NCI-H510A treated with DMSO at 0.1 percent for 48 hours (cell line): ENCODE data around the gene CDX1.

Source experiments
- DNase-seq: peaks from one replicate; lab custom pipeline; 2025; lab: John Stamatoyannopoulos, UW

The CDX1 gene

DNA sequence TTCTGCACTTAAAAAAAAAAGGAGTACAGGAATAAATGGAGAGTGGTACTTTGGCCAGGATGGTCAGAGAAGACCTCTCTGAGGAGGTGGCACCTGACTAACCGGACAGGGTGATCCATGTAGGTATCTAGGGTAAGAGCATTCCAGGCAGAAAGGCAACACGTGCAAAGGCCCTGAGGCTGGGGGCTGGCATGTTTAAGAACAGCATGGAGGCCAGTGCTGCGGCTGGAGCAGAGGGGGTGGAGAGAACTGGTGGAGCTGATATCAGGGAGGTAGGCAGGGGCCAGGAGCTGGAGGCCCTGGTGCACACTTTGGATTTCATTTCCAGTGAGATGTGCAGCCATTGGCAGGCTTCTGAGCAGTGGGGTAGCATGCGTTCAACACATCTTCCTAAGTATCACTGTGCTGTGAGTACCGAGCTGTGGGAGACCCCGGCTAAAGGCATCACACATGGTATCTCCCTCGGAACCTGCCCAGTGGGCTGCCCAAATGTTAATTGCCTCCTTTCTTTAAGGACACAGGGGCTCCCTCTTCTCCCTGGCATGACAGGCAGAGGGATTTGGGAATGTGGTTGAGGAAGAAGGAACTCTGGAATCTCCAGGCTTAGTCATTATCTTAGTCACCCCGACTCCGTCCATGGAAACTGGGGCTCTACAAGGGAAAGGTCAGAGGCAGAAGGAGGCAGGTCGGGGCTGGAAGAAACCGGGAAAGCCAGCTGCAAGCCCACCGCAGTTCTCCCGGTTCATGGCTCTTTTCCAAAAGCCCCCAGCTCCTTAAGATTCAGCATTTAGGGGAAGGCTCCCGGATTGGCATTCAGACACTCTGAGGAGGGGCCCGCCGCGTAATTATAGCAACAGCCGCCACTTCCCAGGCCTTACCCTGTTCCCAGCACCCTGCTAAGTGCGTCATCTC is 41.9 kb downstream of the CDX1 start:
- no peak for DNase-seq

GRCh38 chr5:150209099-150209635 is 42.6 kb downstream of the CDX1 start:
- DNase-seq = no peak

- no peak for DNase-seq
Observed at GRCh38 chr5:150210644-150211043, 44.1 kb downstream of the CDX1 start.

- DNase-seq = no peak
Observed at GRCh38 chr5:150211156-150212030, 44.8 kb downstream of the CDX1 start.

DNA sequence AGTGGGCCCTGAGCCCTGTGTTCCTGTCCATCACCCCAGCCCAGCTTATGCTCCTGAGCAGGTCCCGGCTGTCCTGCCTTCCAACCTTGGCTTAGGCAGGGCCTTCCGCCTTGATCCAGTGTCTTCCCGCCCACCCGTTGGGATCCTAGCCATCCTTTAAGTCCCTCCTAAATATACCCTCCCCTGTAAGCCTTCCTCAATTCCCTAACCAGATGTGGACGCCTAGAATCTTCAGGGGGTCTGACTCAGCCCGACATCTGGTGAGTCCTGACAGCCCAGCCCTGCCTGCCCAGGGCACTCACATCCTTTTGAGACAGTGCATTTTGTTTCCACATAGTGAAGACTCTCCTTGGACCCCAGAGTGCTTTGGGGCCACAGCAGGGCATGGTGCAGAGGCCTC is 47.0 kb downstream of the CDX1 start:
- no peak for DNase-seq

- no peak for DNase-seq
Observed at GRCh38 chr5:150214289-150214688, 47.7 kb downstream of the CDX1 start.

DNA sequence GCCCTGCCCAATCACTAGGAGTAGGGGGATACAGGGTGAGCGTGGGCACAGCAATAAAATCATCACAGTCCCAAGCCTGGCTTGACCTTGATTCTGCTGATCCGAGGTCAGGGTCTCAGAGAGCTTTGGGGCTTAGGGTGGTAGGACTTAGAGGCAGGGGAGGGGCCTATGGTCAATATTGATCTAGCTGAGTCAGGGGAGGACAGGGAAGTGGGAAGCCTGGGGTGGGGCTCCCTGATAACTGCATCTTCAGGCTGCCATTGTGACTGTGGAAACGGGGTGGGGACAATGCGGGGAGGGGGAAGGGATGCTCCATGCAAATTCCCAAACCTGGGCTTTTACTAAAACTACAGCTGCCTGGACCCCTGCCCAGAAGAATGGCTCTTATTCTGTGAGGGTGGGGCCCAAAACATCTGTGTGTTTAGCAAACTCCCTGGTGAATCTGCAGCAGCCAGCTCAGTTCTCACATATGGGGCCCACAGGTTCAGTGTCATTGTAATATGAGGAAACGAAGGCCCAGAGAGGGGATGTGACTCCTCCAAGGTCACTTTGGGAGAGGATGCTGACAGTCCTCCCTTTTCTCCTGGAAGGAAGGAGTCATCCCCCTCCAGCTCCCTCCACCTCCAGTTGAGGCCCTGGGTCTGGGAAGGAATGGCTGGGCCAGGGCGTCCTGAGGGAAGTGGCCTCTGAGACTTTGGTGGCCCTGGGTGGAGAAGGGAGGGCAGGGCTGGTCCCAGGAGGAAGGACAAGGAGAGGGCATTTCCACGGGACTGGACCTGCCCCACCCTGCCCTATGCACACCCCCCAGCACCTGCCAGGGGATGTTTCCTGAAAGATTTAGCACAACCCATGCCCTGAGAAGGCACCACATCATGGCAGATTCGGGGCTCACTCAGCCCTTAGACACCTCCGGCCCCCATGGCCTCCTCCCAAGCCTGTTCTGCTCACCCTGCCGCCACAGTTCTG is 49.7 kb downstream of the CDX1 start:
- DNase-seq = no peak

- peak; percentile 18 for DNase-seq
Observed at GRCh38 chr5:150217038-150217437, 50.5 kb downstream of the CDX1 start.

DNA sequence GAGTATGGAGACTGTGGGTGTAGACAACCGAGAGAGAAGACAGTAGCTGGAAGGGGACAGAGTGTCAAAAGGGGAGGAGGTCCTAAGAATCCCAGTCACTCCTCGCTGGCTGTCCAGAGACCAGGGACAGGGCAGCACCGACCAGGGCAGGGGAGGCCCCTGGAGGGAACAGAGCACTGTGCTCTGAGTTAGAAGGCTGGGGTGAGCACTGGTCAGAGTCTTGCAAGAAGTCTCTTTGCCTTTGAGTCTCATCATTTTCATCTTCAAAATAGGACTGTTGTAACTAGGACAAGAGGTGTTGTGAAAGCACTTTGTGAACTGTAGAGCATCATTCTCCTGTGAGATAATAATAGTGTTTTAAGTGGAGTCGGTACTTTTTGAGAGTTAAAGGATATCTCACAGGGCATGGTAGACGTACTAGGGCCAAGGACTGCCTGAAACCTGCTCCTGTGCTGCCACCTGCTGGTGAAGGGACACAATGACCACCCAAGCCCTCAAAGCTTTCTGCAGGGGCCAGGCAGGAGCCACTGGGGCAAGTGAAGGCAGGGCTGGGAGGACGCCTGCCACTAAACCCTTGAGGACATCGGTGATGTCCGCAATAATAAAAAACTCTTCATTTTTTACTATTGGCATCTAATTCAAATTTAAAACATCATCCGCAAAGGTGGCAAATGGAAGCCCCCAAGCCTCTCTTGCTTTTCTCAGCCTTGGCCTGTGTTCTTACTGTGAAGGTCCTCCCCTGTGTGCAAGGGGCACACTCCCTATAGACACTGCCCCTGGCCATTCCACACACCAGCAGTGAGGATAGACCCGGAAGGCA is 51.5 kb downstream of the CDX1 start:
- DNase-seq = peak; percentile 75

DNA sequence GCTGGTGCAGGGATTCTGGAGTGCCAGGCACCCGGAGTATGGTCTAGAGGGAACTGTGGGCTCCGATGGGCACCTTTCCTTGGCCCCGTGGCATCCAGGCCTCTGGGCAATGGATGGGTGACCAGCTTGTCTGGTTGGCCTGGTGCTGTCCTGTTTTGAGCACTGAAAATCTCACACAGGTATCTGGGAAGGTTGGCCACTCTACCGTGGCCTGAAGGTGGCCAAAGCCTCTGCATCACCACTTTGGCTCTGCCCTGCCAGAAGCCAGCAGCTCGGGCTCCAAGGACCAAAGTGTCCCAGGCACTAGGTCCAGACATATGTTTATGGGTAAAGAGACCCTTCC is 52.1 kb downstream of the CDX1 start:
- DNase-seq = no peak

DNA sequence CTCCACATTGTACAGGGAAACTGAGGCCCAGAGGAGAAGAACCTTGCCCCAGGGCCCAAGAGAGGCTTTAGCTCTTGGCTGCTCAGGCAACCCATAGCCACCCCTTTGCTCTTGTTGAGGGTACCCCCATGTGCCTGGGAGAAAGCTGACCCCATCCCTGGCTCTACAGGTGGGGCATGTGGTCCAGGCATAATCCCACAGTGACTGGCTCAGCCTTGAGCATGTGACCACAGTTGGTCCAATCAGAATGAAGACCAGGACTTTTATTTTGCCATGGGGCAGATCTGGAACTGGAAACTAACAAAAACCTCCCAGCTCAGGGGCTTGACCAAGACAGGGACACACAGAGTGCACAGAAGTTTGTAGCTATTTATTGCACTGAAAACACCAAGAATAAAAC is 52.6 kb downstream of the CDX1 start:
- DNase-seq = no peak

DNA sequence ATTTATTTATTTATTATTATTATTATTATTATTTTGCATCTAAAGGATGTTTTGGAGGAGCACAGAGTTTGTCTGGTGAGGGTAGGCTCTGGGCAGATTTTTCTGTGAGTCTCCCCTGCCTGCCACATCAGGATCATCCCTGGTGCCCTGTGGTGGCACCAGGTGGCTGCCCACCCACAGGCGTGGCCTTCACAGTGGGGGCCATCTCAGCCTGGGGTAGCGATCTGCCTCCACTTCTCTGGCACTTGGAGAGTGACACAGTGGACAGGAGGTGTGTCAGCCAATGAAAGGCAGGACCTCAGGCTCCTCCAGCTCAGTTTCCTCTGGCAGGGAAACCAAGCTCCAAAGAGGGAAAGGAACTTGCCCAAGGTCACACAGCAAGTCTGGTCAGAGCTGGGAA is 53.3 kb downstream of the CDX1 start:
- DNase-seq = no peak

- no peak for DNase-seq
Observed at GRCh38 chr5:150221471-150221870, 54.9 kb downstream of the CDX1 start.

GRCh38 chr5:150222906-150223305 is 56.3 kb downstream of the CDX1 start:
- DNase-seq = no peak

DNA sequence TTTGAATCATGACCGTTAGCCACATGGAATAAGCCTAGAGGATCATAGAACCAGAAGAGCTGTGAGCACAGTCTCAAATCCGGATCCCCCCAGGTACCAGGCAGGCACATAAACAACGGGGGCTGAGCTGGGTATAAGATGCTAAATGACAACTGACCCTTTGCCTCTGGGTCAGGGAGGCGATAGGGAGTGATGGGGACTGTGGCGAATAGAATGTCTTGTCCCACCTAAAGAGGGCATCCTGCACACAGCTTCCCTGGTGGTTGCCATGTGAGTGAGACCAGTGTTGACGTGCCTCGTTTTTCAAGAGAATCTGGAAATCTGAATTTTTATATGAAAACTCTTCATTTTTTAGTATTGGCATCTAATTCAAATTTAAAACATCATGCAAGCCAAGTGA is 56.9 kb downstream of the CDX1 start:
- DNase-seq = no peak

DNA sequence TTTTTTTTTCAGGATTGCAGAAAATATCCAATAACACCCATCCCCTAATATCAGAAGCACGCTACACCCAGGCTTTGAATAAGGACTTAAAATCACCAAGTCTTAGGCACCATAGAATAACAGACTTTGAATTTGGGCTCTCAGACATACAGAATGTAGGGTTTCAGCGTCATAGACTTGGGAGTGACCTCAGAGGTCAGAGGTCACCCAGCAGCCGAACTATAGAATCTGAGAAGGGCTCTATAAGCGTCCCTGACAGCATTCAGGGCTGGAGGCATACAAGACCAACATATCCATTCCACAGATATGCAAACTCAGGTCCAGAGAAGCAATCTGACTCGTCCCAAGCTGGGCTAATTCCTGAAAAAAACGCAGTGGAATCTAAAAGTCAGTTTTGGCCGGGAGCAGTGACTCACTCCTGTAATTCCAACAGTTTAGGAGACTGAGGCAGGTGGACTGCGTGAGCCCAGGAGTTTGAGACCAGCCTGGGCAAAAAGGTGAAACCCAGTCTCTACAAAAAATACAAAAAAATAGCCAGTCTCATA is 58.0 kb downstream of the CDX1 start:
- no peak for DNase-seq

DNA sequence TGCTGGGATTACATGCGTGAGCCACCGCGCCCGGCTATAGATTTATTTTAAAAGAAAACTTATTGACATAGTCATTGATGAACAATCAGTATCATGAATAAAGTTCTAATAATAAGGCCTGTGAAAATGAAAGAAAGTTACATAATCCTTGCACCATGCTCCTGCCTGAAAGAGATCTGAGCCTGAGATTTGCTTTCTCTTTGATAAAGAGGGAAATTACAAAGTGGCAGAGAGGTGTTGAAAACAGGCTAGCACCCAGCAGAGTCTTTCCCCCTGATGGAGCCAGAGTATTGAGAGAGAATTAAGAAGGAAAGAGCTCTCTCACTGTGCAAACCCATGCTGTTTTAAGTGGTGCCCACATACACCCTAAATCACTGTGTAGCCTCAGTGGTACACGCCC is 60.5 kb downstream of the CDX1 start:
- no peak for DNase-seq

- DNase-seq = no peak
Observed at GRCh38 chr5:150227606-150228273, 61.2 kb downstream of the CDX1 start.

DNA sequence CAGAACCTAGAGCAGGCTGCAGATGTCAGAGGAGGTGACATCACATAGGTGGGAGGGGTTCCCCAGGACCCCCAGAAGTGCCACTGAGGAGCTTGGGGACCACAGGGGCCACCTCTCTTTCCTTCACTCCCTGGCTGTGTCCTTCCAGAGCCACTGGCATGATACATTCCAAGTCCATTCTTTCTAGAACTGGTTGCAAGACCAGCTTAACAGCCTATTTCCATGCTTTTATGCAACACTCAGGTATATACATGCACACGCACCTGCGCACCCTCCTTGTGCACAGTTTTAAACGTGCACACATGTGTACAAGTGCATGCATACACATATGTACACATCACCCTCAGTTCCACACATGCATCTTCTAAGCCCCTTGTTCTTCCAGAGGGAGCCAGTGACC is 63.0 kb downstream of the CDX1 start:
- no peak for DNase-seq

DNA sequence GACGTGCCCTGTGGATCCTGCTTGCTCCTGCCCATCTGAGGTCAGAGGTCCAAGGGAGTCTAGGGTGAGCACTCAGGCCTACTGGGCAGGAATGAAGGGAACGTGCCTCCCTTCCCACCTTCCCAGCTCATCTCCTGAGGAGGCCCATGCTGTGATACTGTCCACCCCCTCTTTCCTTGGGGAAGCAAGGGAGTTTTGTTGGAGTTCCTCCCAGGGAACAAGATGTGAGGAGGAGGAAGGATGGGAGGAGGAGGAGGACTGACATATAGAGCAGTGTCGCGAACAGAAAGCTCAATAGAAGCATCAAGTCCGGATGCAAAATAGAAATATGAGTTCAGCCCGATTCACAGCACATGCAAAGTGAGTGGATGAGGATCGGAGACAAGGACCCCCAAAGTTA is 64.3 kb downstream of the CDX1 start:
- no peak for DNase-seq
